SU-DHL-6 (cell line): ENCODE results near the gene TBX6.

ENCODE experiments used
- CTCF ChIP-seq: fragments of 200-600 bp; sonication (generic); IDR thresholded peaks from one replicate; pipeline ENCODE4 v1.5.1; 2017; ENCODE audit warnings: antibody characterized with exemption, mild to moderate bottlenecking, low read length, moderate library complexity; ENCODE audit not compliant: insufficient read depth, poor library complexity, severe bottlenecking
- EZH2phosphoT487 ChIP-seq: fragments of 200-600 bp; sonication (generic), shearing (Covaris generic); conservative IDR thresholded peaks from 2 replicates; pipeline ENCODE4 v1.6.1; 2018; ENCODE audit warnings: mild to moderate bottlenecking, antibody characterized with exemption, low read length, moderate library complexity, mixed read lengths

- no peak for TF ChIP-seq CTCF
- TF ChIP-seq EZH2phosphoT487: no peak
Observed at GRCh38 chr16:30067584-30067916, 24.2 kb downstream of the TBX6 start.
